Adrenal gland (tissue), 5 donors: Measurements from ENCODE around the gene PTPRN2.
"Not testable (repeated sequence)": the region's sequence is repeated elsewhere in the genome, so short reads cannot be mapped to it uniquely, and the experiment has no call there.

Experiments
- CTCF ChIP-seq, 6 experiments: fragments of 450-650 bp in 4 of 6; fragments of 200-600 bp in 2 of 6; sonication (generic) in 1 of 6; IDR thresholded peaks; 1 replicate in 5 of 6; 2 replicates in 1 of 6; pipeline versions ENCODE4 v1.5.1 to v1.8.0; 2016 to 2021; ENCODE audit warnings: antibody characterized with exemption in 6 of 6, mild to moderate bottlenecking in 2 of 6, moderate library complexity in 1 of 6
- POLR2A ChIP-seq, 2 donors: fragments of 450-650 bp; IDR thresholded peaks; one replicate each; pipeline ENCODE4 v1.6.1; 2017; ENCODE audit warnings: antibody characterized with exemption in 2 of 2, mild to moderate bottlenecking in 2 of 2, moderate library complexity in 1 of 2
- donor health status: DM: no; HTN: no; CAD: no.

- not testable (repeated sequence) for TF ChIP-seq CTCF, POLR2A (IDR thresholded peaks at IDR 0.05)
These were observed 436.4 kb downstream of the PTPRN2 start for GRCh38 chr7:158151273-158151672.
